ENCODE measurements around the gene ZNRD2.

The ZNRD2 gene

GRCh38 chr11:65573391-65574079 lies 3.3 kb downstream of the ZNRD2 start:
- DNase-seq (ENCODE audit: low spot score): no peak

GRCh38 chr11:65574109-65574810 lies 4.0 kb downstream of the ZNRD2 start:
- DNase-seq (ENCODE audit: low spot score): peak; percentile 74

GRCh38 chr11:65574811-65575567 lies 4.7 kb downstream of the ZNRD2 start:
- DNase-seq (ENCODE audit: low spot score): no peak

GRCh38 chr11:65575568-65576231 lies 5.4 kb downstream of the ZNRD2 start, which contains the start of gene EHBP1L1:
TSS of gene EHBP1L1 (plus strand) at chr11:65576053. CDS start at chr11:65576303, 250 bp downstream.
- DNase-seq (ENCODE audit: low spot score): no peak

- no peak for DNase-seq (ENCODE audit: low spot score)
These were observed 6.1 kb downstream of the ZNRD2 start for GRCh38 chr11:65576232-65576866.

- no peak for DNase-seq (ENCODE audit: low spot score)
These were observed 6.8 kb downstream of the ZNRD2 start for GRCh38 chr11:65576867-65577755.

- no peak for DNase-seq (ENCODE audit: low spot score)
These were observed 7.5 kb downstream of the ZNRD2 start for GRCh38 chr11:65577756-65578109.

- no peak for DNase-seq (ENCODE audit: low spot score)
These were observed 7.9 kb downstream of the ZNRD2 start for GRCh38 chr11:65578134-65578533.

- no peak for DNase-seq (ENCODE audit: low spot score)
These were observed 8.4 kb downstream of the ZNRD2 start for GRCh38 chr11:65578667-65579066.

GRCh38 chr11:65579291-65579690 lies 9.0 kb downstream of the ZNRD2 start:
- no peak for DNase-seq (ENCODE audit: low spot score)

- DNase-seq (ENCODE audit: low spot score): no peak
These were observed 9.9 kb downstream of the ZNRD2 start for GRCh38 chr11:65580031-65580692.

- DNase-seq (ENCODE audit: low spot score): no peak
These were observed 10.5 kb downstream of the ZNRD2 start for GRCh38 chr11:65580756-65581155.

- no peak for DNase-seq (ENCODE audit: low spot score)
These were observed 11.7 kb downstream of the ZNRD2 start for GRCh38 chr11:65581928-65582327.

GRCh38 chr11:65583589-65583988 lies 13.3 kb downstream of the ZNRD2 start:
- DNase-seq (ENCODE audit: low spot score): no peak

- no peak for DNase-seq (ENCODE audit: low spot score)
These were observed 13.8 kb downstream of the ZNRD2 start for GRCh38 chr11:65584106-65584505.

GRCh38 chr11:65584723-65585171 lies 14.5 kb downstream of the ZNRD2 start:
- DNase-seq (ENCODE audit: low spot score): no peak

- no peak for DNase-seq (ENCODE audit: low spot score)
These were observed 15.3 kb downstream of the ZNRD2 start for GRCh38 chr11:65585396-65586246.

GRCh38 chr11:65586247-65586630 lies 16.0 kb downstream of the ZNRD2 start:
- no peak for DNase-seq (ENCODE audit: low spot score)

- no peak for DNase-seq (ENCODE audit: low spot score)
These were observed 16.4 kb downstream of the ZNRD2 start for GRCh38 chr11:65586676-65587075.
